ENCODE results near the gene L1CAM.
A peak's percentile ranks its signal among the peaks of the same experiment; 100 is the strongest.
"Not testable (repeated sequence)": the region's sequence is repeated elsewhere in the genome, so short reads cannot be mapped to it uniquely, and the experiment has no call there.

The L1CAM gene

DNA sequence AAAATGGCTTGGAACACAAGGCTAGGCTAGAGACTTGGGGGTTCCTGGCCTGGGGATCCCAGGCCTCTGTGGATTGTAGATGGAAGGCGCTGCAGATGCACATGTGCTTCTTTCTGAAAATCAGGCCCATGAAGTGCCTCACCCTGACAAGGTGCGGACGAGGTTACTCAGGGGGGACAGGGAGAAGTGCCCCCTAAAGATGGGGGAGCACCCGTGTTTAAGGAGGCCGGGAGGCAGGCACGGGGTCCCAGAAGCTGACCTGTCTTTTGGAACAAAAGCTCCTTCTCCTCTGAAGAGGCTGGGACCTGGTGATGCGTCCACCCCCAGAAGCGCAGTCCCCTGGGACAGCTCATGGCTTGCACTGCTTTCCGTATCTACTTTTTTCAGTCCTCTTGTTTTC is 58.1 kb downstream of the L1CAM start:
- DNase-seq: no peak

DNA sequence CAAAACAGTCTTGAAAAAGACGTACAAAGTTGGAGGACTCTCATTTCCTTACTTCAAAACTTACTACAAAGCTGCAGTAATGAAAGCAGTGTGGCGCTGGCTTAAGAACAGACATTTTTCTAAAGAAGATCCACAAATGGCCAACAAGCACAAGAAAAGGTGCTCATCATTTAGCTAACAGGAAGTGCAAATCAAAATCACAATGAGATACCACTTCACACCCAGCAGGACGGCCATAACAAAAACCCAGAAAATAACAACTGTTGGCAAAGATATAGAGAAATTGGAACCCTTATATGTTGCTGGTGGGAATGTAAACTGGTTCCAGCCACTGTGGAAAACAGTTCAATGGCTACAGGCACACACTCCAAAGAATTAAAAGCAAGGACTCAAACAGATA is 59.0 kb downstream of the L1CAM start:
- DNase-seq: no peak

DNA sequence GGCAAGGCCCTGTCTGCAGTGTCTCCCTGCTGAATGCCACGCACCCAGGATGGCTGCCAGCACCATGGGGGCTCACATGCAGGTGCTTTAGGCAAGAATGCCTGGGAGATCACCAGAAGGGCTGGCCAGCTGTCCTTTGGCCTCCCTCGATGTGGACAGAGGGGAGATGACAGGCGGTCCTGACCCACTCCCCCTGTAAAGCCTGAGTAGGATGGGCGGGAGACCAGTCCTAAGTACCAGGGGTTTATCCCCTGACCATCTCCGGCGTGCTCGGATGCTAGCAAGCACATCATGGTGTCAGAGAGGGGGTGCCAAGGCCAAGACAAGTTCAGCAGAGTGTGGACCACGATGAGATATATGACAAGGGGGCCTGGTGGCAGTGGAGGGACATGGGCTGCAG is 60.9 kb downstream of the L1CAM start:
- no peak for DNase-seq

DNA sequence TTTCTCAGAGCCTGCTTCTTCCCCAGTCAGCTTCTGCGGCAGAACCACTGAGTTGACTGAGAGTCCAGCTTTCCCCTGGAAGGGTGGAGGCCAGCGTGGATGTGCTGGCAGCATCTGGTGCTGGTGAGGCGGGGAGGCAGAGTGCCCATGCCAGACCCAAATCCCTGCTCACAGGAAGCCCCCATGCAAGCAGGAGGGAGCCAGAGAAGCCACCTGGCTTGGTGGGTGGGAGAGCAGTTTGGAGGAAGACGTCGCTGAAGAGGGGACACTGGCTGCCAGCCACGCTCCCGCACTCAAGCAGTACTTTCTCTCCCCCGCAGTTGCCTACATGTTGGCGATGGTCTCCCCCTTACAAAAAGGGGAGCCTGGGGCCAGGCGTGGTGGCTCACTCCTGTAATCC is 61.6 kb downstream of the L1CAM start:
- DNase-seq: no peak

DNA sequence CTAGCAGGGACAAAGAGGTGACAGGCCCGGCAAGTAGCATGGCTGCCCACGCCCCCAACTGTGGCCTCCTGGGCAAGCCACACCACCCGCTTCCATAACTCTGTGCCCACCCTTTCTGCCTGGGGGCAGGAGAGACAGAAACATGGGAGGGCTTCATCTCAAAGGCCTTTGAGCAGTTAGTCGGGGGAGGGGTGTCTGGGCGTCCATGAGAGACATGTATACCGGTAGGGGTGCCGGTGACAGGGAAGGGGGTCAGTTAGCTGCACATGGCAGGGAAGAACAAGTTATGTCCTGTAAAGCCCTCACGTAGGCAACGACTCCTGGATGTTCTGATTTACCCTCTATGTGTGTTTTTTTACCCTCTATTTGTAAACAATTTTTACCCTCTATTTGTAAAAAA is 64.9 kb downstream of the L1CAM start:
- no peak for DNase-seq

DNA sequence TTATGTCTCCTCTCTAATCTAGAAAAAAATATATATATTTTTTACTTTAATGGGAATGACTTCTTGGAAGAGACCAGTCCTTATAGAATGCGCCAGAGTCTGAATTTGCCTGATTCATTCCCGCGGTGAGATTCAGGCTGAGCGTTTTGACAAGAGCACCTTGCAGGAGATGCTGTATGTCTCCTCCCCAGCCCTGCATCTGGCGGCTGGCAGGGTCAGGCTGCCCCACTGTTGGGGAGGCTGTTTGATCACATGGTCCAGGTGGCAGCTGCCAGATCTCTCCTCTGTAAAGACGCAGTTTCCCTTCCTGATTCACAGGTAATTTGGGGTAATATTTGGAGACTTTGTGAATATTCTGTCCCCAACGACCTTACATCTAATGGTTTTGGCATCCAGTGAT is 65.4 kb downstream of the L1CAM start:
- DNase-seq: no peak

DNA sequence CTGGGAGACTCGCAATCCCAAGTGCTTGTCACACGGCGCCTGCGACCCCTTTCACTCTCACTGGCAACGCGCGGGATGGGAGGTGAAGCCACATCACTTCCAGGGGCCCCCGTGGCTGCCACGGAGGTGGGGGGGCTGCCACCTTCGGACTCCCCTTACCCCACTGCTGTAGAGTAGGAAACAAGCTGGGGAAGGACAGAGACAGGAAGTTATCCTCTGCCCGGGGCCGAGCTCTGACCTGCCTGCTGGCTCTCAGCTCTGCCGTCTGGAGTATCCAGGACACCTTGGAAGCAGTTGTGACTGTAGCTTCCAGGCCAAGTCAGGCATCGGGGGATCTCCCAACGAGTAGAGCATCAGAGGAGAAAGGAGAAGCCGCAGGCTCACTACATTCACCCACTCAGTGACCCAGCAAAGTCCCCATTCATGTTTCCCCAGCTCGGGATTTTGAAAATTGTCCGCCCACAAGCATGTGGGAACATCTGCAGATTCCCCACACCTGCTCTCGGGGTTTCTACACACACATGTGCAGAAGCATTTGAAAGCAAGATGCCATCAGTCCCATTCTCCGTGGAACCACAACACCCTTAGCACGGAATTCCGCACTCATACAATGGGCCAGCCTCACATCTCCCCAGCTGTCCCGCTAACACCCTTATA is 66.5 kb downstream of the L1CAM start:
- no peak for DNase-seq

DNA sequence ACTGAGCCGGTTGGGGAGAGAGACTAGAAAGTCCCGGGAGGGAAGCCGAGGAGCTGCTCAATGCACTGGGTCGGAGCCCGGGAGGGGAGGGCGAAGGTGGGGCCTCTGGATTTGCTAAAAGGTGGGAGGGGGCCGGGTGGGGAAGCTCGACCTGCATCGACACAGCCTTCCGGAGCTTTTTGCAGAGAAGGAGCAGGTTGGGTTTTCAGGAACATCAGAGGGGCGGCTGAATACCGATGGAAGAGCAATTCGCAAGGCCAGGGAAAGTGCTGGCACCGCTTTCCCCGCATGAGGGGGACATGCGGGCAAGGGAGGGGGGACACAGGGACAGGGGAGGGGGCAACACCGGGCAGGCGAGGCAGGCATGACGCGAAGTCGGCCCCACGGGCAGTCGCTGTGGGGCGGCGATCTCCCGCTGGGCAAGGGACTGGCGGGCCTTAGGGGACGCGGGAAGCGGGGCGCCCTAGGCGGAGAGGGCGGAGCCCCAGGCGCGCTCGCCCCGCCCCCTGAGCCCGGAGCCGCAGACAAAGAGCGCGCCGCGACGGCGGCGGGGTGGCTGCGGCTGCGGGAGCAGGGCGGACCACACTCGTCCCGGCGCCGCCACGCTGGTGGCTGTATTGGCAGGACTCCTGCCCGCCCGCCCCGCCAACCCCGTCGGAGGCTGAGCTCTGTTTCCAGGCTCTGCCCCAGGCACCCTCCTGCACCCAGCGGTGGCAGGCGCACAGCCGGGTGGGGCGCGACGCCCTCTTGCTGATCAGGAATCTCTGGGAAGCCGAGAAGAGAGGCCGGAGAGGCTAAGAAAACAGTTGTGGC is 67.2 kb downstream of the L1CAM start:
- peak; percentile 57 for DNase-seq

- DNase-seq: not testable (repeated sequence)
Observed at GRCh38 chrX:153818064-153818463, 67.9 kb downstream of the L1CAM start.

DNA sequence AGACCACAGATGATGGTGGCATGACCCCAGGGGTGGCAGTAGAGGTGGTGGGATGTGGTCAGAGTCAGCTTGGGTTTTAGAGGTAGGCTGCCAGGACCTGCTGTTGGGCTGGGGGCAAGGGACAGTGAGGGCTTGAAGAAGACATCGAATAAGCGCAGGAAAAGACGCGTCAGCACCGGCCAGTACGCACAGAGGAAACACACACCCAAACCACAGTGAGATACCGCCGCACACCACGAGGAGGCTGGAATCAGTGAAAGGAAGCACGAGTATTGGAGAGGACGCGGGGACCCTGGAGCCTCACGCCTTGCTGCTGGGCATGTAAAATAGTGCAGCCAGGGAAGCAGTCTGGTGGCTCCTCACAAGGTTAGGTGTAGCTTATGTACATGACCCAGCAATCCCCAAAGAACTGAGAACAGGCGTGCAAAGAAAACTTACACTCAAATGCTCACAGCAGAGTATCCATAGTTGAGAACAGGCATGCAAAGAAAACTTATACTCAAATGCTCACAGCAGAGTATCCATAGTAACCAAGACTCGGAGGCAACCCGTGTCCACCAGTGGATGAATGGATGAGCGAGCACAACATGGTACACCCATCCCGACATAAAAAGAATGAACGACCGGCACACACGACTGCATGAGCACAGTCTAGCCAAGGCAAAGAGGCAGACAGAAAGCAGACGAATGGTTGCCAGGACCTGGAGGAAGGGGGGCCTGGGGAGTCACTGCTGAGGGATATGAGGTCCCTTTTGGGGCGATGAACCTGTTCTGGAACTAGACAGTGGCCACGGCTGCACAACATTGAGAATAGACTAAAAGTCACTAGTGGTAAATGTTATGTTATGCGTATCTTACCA is 68.9 kb downstream of the L1CAM start:
- DNase-seq: peak; percentile 55

GRCh38 chrX:153814591-153815315 is 71.2 kb downstream of the L1CAM start:
- no peak for DNase-seq

DNA sequence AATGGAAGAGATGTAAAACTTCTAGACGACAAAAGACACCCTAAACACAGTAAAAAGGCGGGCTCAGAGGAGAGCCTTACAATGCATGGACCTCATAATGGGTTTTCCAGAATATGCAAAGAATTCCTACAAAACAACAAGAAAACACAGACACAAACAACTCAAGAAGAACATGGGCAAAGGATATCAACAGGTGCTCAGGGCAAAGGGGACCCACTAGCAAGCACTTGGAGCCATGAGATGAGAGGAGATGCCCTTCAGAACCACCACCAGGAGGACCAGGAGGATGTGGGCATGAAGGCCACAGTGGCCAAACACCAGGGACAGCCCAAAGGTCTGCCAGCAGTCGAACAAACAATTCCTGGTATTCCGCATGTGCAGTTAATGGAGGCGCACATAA is 72.8 kb downstream of the L1CAM start:
- no peak for DNase-seq

GRCh38 chrX:153812220-153812619 is 73.8 kb downstream of the L1CAM start:
- no peak for DNase-seq
